ENCODE results near the gene RNASE13.
"Not testable (repeated sequence)": the region's sequence is repeated elsewhere in the genome, so short reads cannot be mapped to it uniquely, and the experiment has no call there.

RNASE13 gene

GRCh38 chr14:20988717-20989470, 45.7 kb downstream of the RNASE13 start:
- DNase-seq (ENCODE audit: low read depth) = no peak

- DNase-seq (ENCODE audit: low read depth) = peak; percentile 88
These were observed 47.8 kb downstream of the RNASE13 start for GRCh38 chr14:20986811-20987210.

- DNase-seq (ENCODE audit: low read depth) = not testable (repeated sequence)
These were observed 49.0 kb downstream of the RNASE13 start for GRCh38 chr14:20985650-20986049.
